Left lung (tissue), 10 donors: ENCODE data around the gene PRPS2. TPM values are rescaled to one million over a fixed set of nuclear protein-coding genes. Genes with fewer than 3 reads are reported as not detected.

Experiments used
- ATAC-seq: fragments of 200-7000 bp; cut with Tn5 transposase; one replicate; pipeline ENCODE4 v1.9.1; 2020; ENCODE audit warnings: moderate library complexity
- DNase-seq, 4 donors: peaks; one replicate each; pipeline ENCODE4 v3.0.0-alpha.2; 2013 to 2020
- H3K27ac ChIP-seq, 2 donors: fragments of 200-600 bp; sonication (generic) in 1 of 2; one replicate each; pipeline versions ENCODE4 v1.5.0 to v1.8.0; 2020 to 2021
- H3K27me3 ChIP-seq, 2 donors: fragments of 200-600 bp; sonication (generic) in 1 of 2; one replicate each; pipeline versions ENCODE4 v1.5.0 to v1.8.0; 2020 to 2021
- H3K36me3 ChIP-seq, 2 donors: fragments of 200-600 bp; sonication (generic) in 1 of 2; one replicate each; pipeline versions ENCODE4 v1.5.0 to v1.8.0; 2020 to 2021
- H3K4me1 ChIP-seq, 2 donors: fragments of 200-600 bp; one replicate each; pipeline ENCODE4 v1.8.0; 2021
- H3K4me3 ChIP-seq, 2 donors: fragments of 200-600 bp; sonication (generic) in 1 of 2; one replicate each; pipeline versions ENCODE4 v1.5.0 to v1.8.0; 2020 to 2021; ENCODE audit warnings: mild to moderate bottlenecking in 1 of 2
- H3K9me3 ChIP-seq, 2 donors: fragments of 200-600 bp; sonication (generic) in 1 of 2; one replicate each; pipeline versions ENCODE4 v1.5.0 to v1.8.0; 2020 to 2021
- intact Hi-C, 2 donors: fragments of 100-400 bp; cut with DNase I; formaldehyde crosslinking; loops; one replicate each; pipeline versions ENCODE4 v1.11.2 to v1.14.2; 2022
- polyA plus RNA-seq, 6 donors: library from polyadenylated mRNA; unstranded; fragments of 120-200 nt; gene quantifications; one replicate each; pipeline ENCODE4 v1.2.1, GENCODE V29; 2013; ENCODE audit not compliant: insufficient read length in 6 of 6
- total RNA-seq, 2 donors: library from RNA; stranded (reverse); fragmentation: NEBNext Ultra II Directional; extraction: Animal tissue kit (Norgen Biotek cat#: 25700); gene quantifications; one replicate each; pipeline ENCODE4 v1.2.1, GENCODE V29; 2021
- TF ChIP-seq, protein P1 (sequence below), 2 donors: fragments of 200-600 bp; sonication (generic) in 1 of 2; IDR thresholded peaks; one replicate each; pipeline versions ENCODE4 v1.5.0 to v1.8.0; 2021; ENCODE audit warnings: antibody characterized with exemption in 2 of 2
- donor health status: DM: no; HTN: yes; CAD: no.
- donor health status: DM: no; HTN: no; CAD: no.

The PRPS2 gene
- total and polyA plus RNA-seq, 8 donors = 29.2 to 36.4 (median 32.5) TPM

DNA sequence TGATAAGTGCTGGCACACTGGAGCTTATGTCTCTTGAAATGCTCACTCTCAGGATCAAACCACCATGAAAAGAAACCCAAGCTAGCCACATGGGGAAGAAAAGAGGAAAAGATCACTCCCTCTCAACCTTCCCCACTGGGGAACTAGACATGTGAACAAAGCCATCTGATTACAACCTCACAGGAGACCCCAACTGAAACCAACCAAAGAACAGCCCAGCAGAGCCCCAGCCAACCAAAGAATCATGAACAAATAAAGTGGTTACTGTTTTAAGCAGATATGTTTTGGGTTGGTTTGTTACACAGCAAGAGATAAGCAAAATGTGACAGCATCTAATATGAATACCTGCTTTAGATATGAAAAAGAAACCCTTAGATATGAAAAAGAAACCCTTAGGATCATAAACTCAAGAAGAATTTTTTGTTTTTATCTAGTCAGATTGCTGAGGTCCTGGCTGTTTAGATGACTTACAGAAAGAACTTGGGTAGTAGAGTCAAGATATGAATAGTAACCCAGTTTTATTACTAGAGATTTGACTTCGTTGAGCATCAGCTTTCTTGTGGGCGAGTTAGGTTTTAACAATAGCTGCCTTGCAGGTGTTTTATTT is 52.0 kb downstream of the PRPS2 start:
- TF ChIP-seq, protein P1, sequence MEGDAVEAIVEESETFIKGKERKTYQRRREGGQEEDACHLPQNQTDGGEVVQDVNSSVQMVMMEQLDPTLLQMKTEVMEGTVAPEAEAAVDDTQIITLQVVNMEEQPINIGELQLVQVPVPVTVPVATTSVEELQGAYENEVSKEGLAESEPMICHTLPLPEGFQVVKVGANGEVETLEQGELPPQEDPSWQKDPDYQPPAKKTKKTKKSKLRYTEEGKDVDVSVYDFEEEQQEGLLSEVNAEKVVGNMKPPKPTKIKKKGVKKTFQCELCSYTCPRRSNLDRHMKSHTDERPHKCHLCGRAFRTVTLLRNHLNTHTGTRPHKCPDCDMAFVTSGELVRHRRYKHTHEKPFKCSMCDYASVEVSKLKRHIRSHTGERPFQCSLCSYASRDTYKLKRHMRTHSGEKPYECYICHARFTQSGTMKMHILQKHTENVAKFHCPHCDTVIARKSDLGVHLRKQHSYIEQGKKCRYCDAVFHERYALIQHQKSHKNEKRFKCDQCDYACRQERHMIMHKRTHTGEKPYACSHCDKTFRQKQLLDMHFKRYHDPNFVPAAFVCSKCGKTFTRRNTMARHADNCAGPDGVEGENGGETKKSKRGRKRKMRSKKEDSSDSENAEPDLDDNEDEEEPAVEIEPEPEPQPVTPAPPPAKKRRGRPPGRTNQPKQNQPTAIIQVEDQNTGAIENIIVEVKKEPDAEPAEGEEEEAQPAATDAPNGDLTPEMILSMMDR (IDR thresholded peaks at IDR 0.05) = no peak
- ATAC-seq = no peak
- no peaks in the 10 kb centered on the region for H3K27me3 ChIP-seq

DNA sequence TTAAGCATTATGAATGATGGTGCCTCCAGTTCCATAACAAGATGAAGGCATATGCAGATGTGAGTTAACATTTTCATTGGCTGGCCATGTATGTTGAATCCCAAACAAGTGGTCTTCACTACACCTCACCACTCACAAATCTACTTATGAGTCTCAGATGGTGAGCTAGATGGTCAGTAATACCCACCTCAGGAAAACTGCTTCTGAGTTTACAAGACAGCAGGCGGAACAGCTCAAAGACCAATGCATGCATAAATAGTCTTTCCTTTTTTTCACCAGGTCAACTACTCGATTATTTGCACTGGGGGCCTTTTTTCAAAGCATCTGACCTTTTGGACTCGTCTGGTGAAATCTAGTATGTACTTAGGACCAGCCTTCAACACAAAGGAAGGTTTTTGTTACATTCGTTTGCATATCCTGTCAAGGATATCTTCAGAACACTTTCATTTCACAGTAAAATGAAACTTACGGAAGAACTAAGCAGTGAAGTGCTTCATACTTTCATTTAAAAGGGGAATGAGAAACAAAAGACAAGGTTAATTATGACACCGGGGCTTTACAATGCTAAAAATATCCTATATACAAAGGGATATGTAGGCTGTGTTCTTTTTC is 52.6 kb downstream of the PRPS2 start:
- Histone ChIP-seq H3K4me3 (no peak overlapping the region), H3K4me1 (no peaks in the 10 kb centered on the region), H3K36me3 (no peaks in the 10 kb centered on the region), H3K27ac (no peak overlapping the region), H3K9me3 (no peaks in the 10 kb centered on the region), H3K27me3 (no peaks in the 10 kb centered on the region)
- no peak for ATAC-seq
- TF ChIP-seq, protein P1 (IDR thresholded peaks at IDR 0.05) = no peak
- intact Hi-C loops = no loop called here
- DNase-seq = no peak

More for the DNA sequence above, 52.0 kb downstream of the PRPS2 start:
- Histone ChIP-seq H3K9me3 (no peaks in the 10 kb centered on the region), H3K4me3 (no peak overlapping the region), H3K36me3 (no peaks in the 10 kb centered on the region), H3K27ac (no peak overlapping the region), H3K4me1 (no peaks in the 10 kb centered on the region)
- DNase-seq = no peak
- intact Hi-C loops = no loop called here

DNA sequence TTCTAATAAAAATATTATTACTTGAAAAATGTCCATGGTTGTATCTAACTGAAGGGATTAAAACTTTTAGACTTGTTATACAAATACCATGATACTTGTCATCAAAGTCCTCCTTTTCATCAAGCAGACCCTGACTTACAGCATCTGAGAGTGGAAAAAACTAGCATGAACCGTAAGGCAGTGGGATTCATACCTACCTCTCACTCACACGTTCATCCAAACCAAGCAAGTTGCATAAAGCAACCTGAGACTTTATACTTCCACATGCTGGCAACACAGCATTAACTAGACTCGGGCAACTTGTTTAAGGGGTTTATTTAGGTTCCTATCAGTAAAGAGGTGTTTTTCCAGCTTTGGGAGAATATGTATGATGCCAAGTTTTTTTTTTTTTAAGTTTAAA is 53.1 kb downstream of the PRPS2 start:
- H3K4me3 ChIP-seq = no peak overlapping the region
- TF ChIP-seq, protein P1 (IDR thresholded peaks at IDR 0.05) = no peak
- H3K27me3 ChIP-seq = no peaks in the 10 kb centered on the region
- intact Hi-C loops = no loop called here
- ATAC-seq (no peak), DNase-seq (no peak)
- H3K27ac ChIP-seq = no peak overlapping the region
- H3K36me3 ChIP-seq = no peaks in the 10 kb centered on the region
- no peaks in the 10 kb centered on the region for H3K9me3 ChIP-seq
- H3K4me1 ChIP-seq = no peaks in the 10 kb centered on the region

DNA sequence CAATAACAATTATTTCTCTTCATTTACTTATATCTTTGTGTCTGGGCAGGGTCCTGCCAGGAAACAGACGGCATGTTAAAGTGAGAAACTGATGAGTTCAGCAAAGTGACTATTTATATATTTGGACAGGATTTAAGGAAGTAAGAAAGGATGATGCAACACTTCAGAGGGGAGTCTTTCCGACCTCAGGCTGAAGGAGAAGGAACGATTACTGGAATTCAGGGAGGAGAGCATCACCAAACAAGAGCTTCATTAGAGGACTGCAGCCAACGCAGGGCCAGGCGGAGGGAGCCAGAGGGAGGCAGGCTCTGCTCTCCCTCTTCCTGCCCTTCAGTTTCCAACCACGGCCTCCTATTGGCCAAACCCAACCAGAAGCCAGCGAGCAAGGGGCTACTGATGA is 74.1 kb downstream of the PRPS2 start:
- no peak overlapping the region for H3K27ac ChIP-seq
- intact Hi-C loops = no loop called here
- H3K4me3 ChIP-seq = no peak overlapping the region
- H3K36me3 ChIP-seq = no peaks in the 10 kb centered on the region
- DNase-seq (peak in 1 of 4 donors; percentile 64), ATAC-seq (peak; percentile 42)
- no peaks in the 10 kb centered on the region for H3K4me1 ChIP-seq
- H3K9me3 ChIP-seq = no peaks in the 10 kb centered on the region
- TF ChIP-seq, protein P1 (IDR thresholded peaks at IDR 0.05) = no peak
- H3K27me3 ChIP-seq = no peaks in the 10 kb centered on the region

DNA sequence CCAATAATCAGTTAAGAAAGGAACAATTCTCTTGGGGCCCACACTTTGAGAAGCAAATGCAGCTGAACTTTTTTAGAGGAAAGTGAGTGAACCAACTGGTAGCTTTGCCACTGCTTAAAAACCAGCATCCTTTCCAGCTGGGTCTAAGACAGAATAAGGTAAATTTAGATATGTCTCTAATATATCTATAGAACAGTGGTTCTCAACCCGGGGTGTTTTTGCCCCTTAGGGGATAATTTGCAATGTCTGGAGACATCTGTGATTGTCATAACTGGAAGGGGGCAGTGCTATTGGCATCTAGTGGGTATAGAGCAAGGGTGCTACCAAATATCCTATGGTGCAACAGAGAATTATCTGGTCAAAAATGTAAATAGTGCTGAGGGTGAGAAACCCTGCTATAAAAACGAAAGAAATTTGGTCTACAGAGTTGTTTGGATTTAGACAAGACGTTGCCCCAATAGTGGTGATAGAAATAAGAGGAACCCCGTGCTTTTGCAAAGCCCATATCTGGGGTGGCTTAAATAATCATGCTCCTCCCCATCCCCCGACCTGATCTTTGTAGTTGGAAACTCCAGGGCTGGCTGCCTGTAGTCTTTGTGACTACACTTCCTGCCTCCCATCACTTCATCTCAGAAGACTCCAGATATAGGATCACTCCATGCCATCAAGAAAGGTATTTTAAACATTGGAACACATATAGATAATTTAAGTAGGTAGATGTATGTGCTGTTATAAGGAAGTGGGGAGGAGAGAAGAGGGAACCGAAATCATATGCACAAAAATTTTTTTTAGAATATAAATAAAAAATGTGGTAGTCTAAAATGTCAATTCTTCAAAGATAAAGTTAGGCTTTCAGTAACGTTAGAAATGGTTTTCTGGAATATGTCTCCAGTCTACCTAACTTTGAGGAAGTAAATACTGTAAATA is 75.5 kb downstream of the PRPS2 start, which contains the start of gene TLR7:
TSS of gene TLR7 (plus strand) at position 622 of the 927 bp plus-strand sequence. CDS start 507 bp downstream, outside the sequence.
- TF ChIP-seq, protein P1 (IDR thresholded peaks at IDR 0.05) = no peak
- ATAC-seq (no peak), DNase-seq (no peak)
- H3K4me3 ChIP-seq = no peak within 1 kb of the TSS
- H3K9me3 ChIP-seq = no peaks in the 10 kb centered on the region
- no peaks in the 10 kb centered on the region for H3K27me3 ChIP-seq
- intact Hi-C loops = no loop called here
- no peaks in the 10 kb centered on the region for H3K36me3 ChIP-seq
- H3K4me1 ChIP-seq = no peaks in the 10 kb centered on the region
- H3K27ac ChIP-seq = peak within 1 kb of the TSS in 1 of 2 donors; percentile 18
